ENCODE data around the gene CNTLN. TPM values are rescaled to one million over a fixed set of nuclear protein-coding genes. Genes with fewer than 3 reads are reported as not detected.
A peak's percentile ranks its signal among the peaks of the same experiment; 100 is the strongest.

CNTLN gene
- total and polyA plus RNA-seq, 2 donors from 2014 or later: 2.0 to 8.0 TPM

- TF ChIP-seq CTCF (IDR thresholded peaks at IDR 0.05; ENCODE audit: borderline replicate concordance, extremely low read depth, insufficient read depth): peak; percentile 78
- Histone ChIP-seq H3K36me3 (ENCODE audit: control insufficient read depth in 2 of 3, insufficient read depth in 3 of 3, low read length in 3 of 3) (peaks cover 0 to 2% (median 0%) of the 10 kb centered on the region in 3 donors), H3K4me3 (ENCODE audit: low read length in 3 of 3) (no peak overlapping the region), H3K4me1 (ENCODE audit: control insufficient read depth in 2 of 3, insufficient read depth in 2 of 3, low read depth in 1 of 3, low read length in 3 of 3) (no peaks in the 10 kb centered on the region), H3K9me3 (ENCODE audit: control insufficient read depth in 2 of 3, insufficient read depth in 1 of 3, low read length in 3 of 3) (no peaks in the 10 kb centered on the region), H3K27ac (ENCODE audit: low read depth in 2 of 2, low read length in 2 of 2) (no peak overlapping the region), H3K27me3 (ENCODE audit: control insufficient read depth, insufficient read depth, low read length) (no peaks in the 10 kb centered on the region), H3K9ac (ENCODE audit: low read length in 3 of 3) (no peak overlapping the region)
- intact Hi-C loops (cut with DNase I): no loop called here
- FAIRE-seq (peak; percentile 96), DNase-seq (peak in 3 of 5 donors; percentile 36 to 82 (median 74))
Measured at GRCh38 chr9:17462869-17463464, 328.1 kb downstream of the CNTLN start.

GRCh38 chr9:17470036-17470813, 335.4 kb downstream of the CNTLN start:
- H3K27ac ChIP-seq (ENCODE audit: low read depth in 2 of 2, low read length in 2 of 2): no peak overlapping the region
- intact Hi-C loops (cut with DNase I): no loop called here
- no peak overlapping the region for H3K4me3 ChIP-seq (ENCODE audit: low read length in 3 of 3)
- FAIRE-seq (no peak), DNase-seq (no peak)
- no peak overlapping the region for H3K9ac ChIP-seq (ENCODE audit: low read length in 3 of 3)
- H3K36me3 ChIP-seq (ENCODE audit: control insufficient read depth in 2 of 3, insufficient read depth in 3 of 3, low read length in 3 of 3): peaks cover 0 to 2% (median 0%) of the 10 kb centered on the region in 3 donors
- H3K4me1 ChIP-seq (ENCODE audit: control insufficient read depth in 2 of 3, insufficient read depth in 2 of 3, low read depth in 1 of 3, low read length in 3 of 3): no peaks in the 10 kb centered on the region
- no peaks in the 10 kb centered on the region for H3K27me3 ChIP-seq (ENCODE audit: control insufficient read depth, insufficient read depth, low read length)
- TF ChIP-seq CTCF (IDR thresholded peaks at IDR 0.05; ENCODE audit: borderline replicate concordance, extremely low read depth, insufficient read depth): no peak
- H3K9me3 ChIP-seq (ENCODE audit: control insufficient read depth in 2 of 3, insufficient read depth in 1 of 3, low read length in 3 of 3): no peaks in the 10 kb centered on the region

GRCh38 chr9:17472126-17472525, 337.3 kb downstream of the CNTLN start:
- peaks cover 0 to 2% (median 0%) of the 10 kb centered on the region in 3 donors for H3K36me3 ChIP-seq (ENCODE audit: control insufficient read depth in 2 of 3, insufficient read depth in 3 of 3, low read length in 3 of 3)
- no peaks in the 10 kb centered on the region for H3K4me1 ChIP-seq (ENCODE audit: control insufficient read depth in 2 of 3, insufficient read depth in 2 of 3, low read depth in 1 of 3, low read length in 3 of 3)
- H3K4me3 ChIP-seq (ENCODE audit: low read length in 3 of 3): no peak overlapping the region
- no peak overlapping the region for H3K9ac ChIP-seq (ENCODE audit: low read length in 3 of 3)
- no peak overlapping the region for H3K27ac ChIP-seq (ENCODE audit: low read depth in 2 of 2, low read length in 2 of 2)
- intact Hi-C loops (cut with DNase I): no loop called here
- no peak for TF ChIP-seq CTCF (IDR thresholded peaks at IDR 0.05; ENCODE audit: borderline replicate concordance, extremely low read depth, insufficient read depth)
- no peaks in the 10 kb centered on the region for H3K9me3 ChIP-seq (ENCODE audit: control insufficient read depth in 2 of 3, insufficient read depth in 1 of 3, low read length in 3 of 3)
- no peak for FAIRE-seq
- H3K27me3 ChIP-seq (ENCODE audit: control insufficient read depth, insufficient read depth, low read length): no peaks in the 10 kb centered on the region
- DNase-seq: no peak

Data from kidney (tissue), 14 donors.